Keratinocyte (primary cell): ENCODE results near the gene RELA. TPM values are rescaled to one million over a fixed set of nuclear protein-coding genes. Genes with fewer than 3 reads are reported as not detected.

Experiments
- DNase-seq: peaks from one replicate; pipeline ENCODE4 v3.0.0-alpha.2; 2011; ENCODE audit warnings: low read depth, missing footprints, low spot score
- FAIRE-seq: peaks from 2 replicates; lab custom pipeline; 2011; peaks lifted over from hg19 to GRCh38; lab: Jason Lieb, UNC
- H2AFZ ChIP-seq: 2 replicates; pipeline ENCODE4 v1.6.0; 2012; ENCODE audit warnings: low read length, control low read depth, inconsistent platforms; ENCODE audit not compliant: control insufficient read depth
- H3K27ac ChIP-seq: 2 replicates; pipeline ENCODE4 v1.5.1; 2011; ENCODE audit warnings: low read length; ENCODE audit not compliant: control insufficient read depth, insufficient read depth
- H3K27me3 ChIP-seq: 3 replicates; pipeline ENCODE4 v1.6.0; 2011; ENCODE audit warnings: low read length; ENCODE audit not compliant: control insufficient read depth, insufficient read depth; ENCODE audit errors: extremely low read depth
- H3K36me3 ChIP-seq, 2 experiments: 2 replicates in 1 of 2; 3 replicates in 1 of 2; pipeline ENCODE4 v1.5.1; 2011; ENCODE audit warnings: low read length in 2 of 2, mild to moderate bottlenecking in 1 of 2; ENCODE audit not compliant: control insufficient read depth in 2 of 2, insufficient read depth in 2 of 2; ENCODE audit errors: extremely low read depth in 1 of 2
- H3K4me1 ChIP-seq: 3 replicates; pipeline ENCODE4 v1.5.1; 2011; ENCODE audit warnings: low read length; ENCODE audit not compliant: control insufficient read depth, insufficient read depth; ENCODE audit errors: extremely low read depth
- H3K4me2 ChIP-seq: 3 replicates; pipeline ENCODE4 v1.6.0; 2011; ENCODE audit warnings: low read depth, low read length; ENCODE audit not compliant: control insufficient read depth, insufficient read depth; ENCODE audit errors: extremely low read depth
- H3K4me3 ChIP-seq, 3 experiments: fragments of 200-600 bp in 1 of 3; sonication (generic) in 1 of 3; 2 replicates in 2 of 3; 3 replicates in 1 of 3; pipeline ENCODE4 v1.5.1; 2011 to 2016; ENCODE audit warnings: low read length in 3 of 3, mild to moderate bottlenecking in 3 of 3, control low read depth in 2 of 3, inconsistent platforms in 1 of 3, low read depth in 1 of 3, mixed read lengths in 1 of 3, mixed run types in 1 of 3, moderate library complexity in 1 of 3; ENCODE audit not compliant: control insufficient read depth in 2 of 3, insufficient read depth in 2 of 3; ENCODE audit errors: extremely low read depth in 1 of 3
- H3K79me2 ChIP-seq: 2 replicates; pipeline ENCODE4 v1.6.0; 2012; ENCODE audit warnings: low read length; ENCODE audit not compliant: control insufficient read depth, insufficient read depth
- H3K9ac ChIP-seq: 3 replicates; pipeline ENCODE4 v1.6.0; 2011; ENCODE audit warnings: low read length; ENCODE audit not compliant: control insufficient read depth, insufficient read depth; ENCODE audit errors: extremely low read depth
- H3K9me1 ChIP-seq: 3 replicates; pipeline ENCODE4 v1.6.0; 2011; ENCODE audit warnings: low read length; ENCODE audit not compliant: control insufficient read depth, insufficient read depth; ENCODE audit errors: extremely low read depth
- H3K9me3 ChIP-seq: 2 replicates; pipeline ENCODE4 v1.5.1; 2012; ENCODE audit warnings: low read depth, low read length; ENCODE audit not compliant: control insufficient read depth
- H4K20me1 ChIP-seq: 3 replicates; pipeline ENCODE4 v1.6.0; 2011; ENCODE audit warnings: low read length; ENCODE audit not compliant: control insufficient read depth, insufficient read depth; ENCODE audit errors: extremely low read depth
- CTCF ChIP-seq, 3 experiments: IDR thresholded peaks in 1 of 3; conservative IDR thresholded peaks in 1 of 3; optimal IDR thresholded peaks in 1 of 3; 2 replicates in 2 of 3; 3 replicates in 1 of 3; pipeline versions ENCODE3 to v1.5.1; 2011; ENCODE audit warnings: low read length in 3 of 3, mild to moderate bottlenecking in 3 of 3, moderate library complexity in 2 of 3, control low read depth in 1 of 3, inconsistent platforms in 1 of 3; ENCODE audit not compliant: insufficient read depth in 2 of 3; ENCODE audit errors: extremely low read depth in 1 of 3
- EZH2 ChIP-seq: IDR thresholded peaks from one replicate; pipeline ENCODE4 v1.6.1; 2012; ENCODE audit warnings: inconsistent platforms, mild to moderate bottlenecking, low read length, moderate library complexity
- dilution Hi-C: fragments of 300-500 bp; cut with MboI; formaldehyde crosslinking; loops from one replicate; pipeline ENCODE4 v1.7.0; 2020; ENCODE audit warnings: low sequenced_read_pairs; ENCODE audit not compliant: extremely low pct_ligation_motif_present
- polyA minus RNA-seq, 3 experiments: library from RNA; depleted of rRNA, polyadenylated mRNA; stranded (reverse); fragments of >200 nt; gene quantifications; 1 replicate in 1 of 3; 2 replicates in 1 of 3; 3 replicates in 1 of 3; pipeline ENCODE4 v1.2.3, GENCODE V29; 2011
- polyA plus RNA-seq, 5 experiments: library from polyadenylated mRNA; depleted of rRNA in 3 of 5; stranded (reverse) in 3 of 5; stranded (forward) in 1 of 5; unstranded in 1 of 5; fragments of >200 nt; gene quantifications; 1 replicate in 1 of 5; 2 replicates in 3 of 5; 3 replicates in 1 of 5; pipeline versions ENCODE4 v1.2.1 to v1.2.3, GENCODE V29; 2011 to 2012; ENCODE audit warnings: missing spikeins in 2 of 5, low read depth in 1 of 5, low replicate concordance in 1 of 5

RELA gene
- 20.4 to 49.4 TPM (median 23.5 TPM) in 3 replicates for polyA plus RNA-seq
- 32.8 TPM for polyA plus RNA-seq (2011; ENCODE audit: low read depth)
- polyA plus RNA-seq (2011; cell fraction: cytosol; rRNA removed), result 29.6 and 40.9 TPM in 2 replicates
- 53.6 and 57.6 TPM in 2 replicates for polyA plus RNA-seq (2011; cell fraction: nucleus; rRNA removed)
- polyA plus RNA-seq (2012; ENCODE audit: low replicate concordance), result 55.0 and 57.5 TPM in 2 replicates
- 25.4 to 159 TPM (median 34.4 TPM) in 3 replicates for polyA minus RNA-seq
- polyA minus RNA-seq (2011; cell fraction: cytosol; rRNA and poly(A)+ RNA removed), result 29.5 TPM
- polyA minus RNA-seq (2011; cell fraction: nucleus; rRNA and poly(A)+ RNA removed), result 19.3 and 22.6 TPM in 2 replicates

- Histone ChIP-seq H2AFZ (peak within 1 kb of the TSS; percentile 93), H3K27ac (peak within 1 kb of the TSS; percentile 97), H3K4me1 (peaks cover 12% of the 10 kb centered on the region), H3K27me3 (no peaks in the 10 kb centered on the region), H3K9me3 (no peaks in the 10 kb centered on the region), H3K4me3 (peak within 1 kb of the TSS; percentile 70 to 98 (median 96)), H4K20me1 (no peaks in the 10 kb centered on the region), H3K9ac (peak within 1 kb of the TSS; percentile 97), H3K36me3 (peaks cover 28 to 30% of the 10 kb centered on the region in 2 experiments), H3K4me2 (peak within 1 kb of the TSS; percentile 97), H3K79me2 (peaks cover 23% of the 10 kb centered on the region), H3K9me1 (no peaks in the 10 kb centered on the region)
- no peak for TF ChIP-seq EZH2
- no peak for TF ChIP-seq CTCF (optimal IDR thresholded peaks at IDR 0.05 in 1 of 3, IDR thresholded peaks at IDR 0.05 in 1 of 3, conservative IDR thresholded peaks at IDR 0.05 in 1 of 3; ENCODE audit: extremely low read depth in 1 of 3, insufficient read depth in 2 of 3, low read length in 3 of 3)
- FAIRE-seq, result no peak
- no peak for DNase-seq
- dilution Hi-C loops, result no loop called here
Observed at GRCh38 chr11:65662799-65663638, at the start of gene RELA. Gene RELA (minus strand): TSS chr11:65662916. CDS start chr11:65662832, 84 bp downstream.

DNA sequence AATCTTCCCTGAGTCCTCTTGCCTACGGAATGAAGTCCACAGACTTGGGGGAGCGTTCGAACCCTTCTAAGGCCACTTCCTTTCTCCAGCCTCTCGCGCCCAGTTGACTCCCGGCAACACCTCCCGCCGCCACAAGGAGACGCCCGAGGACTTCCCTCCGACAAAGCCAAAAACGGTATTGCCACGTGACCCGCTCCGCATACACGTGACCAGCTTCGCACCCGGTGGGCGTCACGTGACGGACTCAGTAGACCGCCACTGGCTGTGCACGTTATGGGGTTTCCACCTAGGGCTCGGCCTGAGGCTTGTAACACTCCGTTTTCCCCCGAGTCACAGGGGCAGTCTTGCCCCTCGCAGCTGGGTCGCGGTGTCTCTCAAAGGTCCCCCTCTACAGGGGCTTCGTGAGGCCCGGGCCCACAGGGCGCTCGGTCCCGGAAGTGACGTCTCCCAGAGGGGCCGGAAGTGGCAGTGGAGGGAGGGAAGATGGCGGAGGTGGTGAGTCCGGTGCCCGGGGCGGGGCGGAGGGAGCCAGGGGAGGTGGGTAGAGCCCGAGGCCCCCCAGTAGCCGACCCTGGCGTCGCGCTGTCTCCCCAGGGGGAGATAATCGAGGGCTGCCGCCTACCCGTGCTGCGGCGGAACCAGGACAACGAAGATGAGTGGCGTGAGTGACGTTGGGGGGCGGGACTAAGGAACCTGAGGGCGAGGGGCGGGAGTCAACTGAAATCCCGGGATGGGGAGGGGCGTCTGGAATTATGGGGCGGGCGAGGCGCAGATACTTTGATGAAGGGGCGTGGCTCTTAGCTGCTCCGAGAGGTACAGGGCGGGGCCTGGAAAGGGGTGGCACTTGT is 49.3 kb upstream of the RELA start, which contains the start of gene KAT5:
Gene KAT5 (plus strand): TSS at position 468 of the 848 bp plus-strand sequence. CDS start 16 bp downstream, at position 484.
- no peaks in the 10 kb centered on the region for H4K20me1 ChIP-seq
- dilution Hi-C loops, result no loop called here
- H3K27me3 ChIP-seq, result no peaks in the 10 kb centered on the region
- H3K4me1 ChIP-seq, result peaks cover 5% of the 10 kb centered on the region
- H3K4me2 ChIP-seq, result peak within 1 kb of the TSS; percentile 85
- no peaks in the 10 kb centered on the region for H3K9me1 ChIP-seq
- TF ChIP-seq EZH2 (no peak), CTCF (optimal IDR thresholded peaks at IDR 0.05 in 1 of 3, IDR thresholded peaks at IDR 0.05 in 1 of 3, conservative IDR thresholded peaks at IDR 0.05 in 1 of 3; ENCODE audit: extremely low read depth in 1 of 3, insufficient read depth in 2 of 3, low read length in 3 of 3) (peak; percentile 95 to 98 (median 98))
- H3K9ac ChIP-seq, result peak within 1 kb of the TSS; percentile 94
- FAIRE-seq (peak; percentile 74), DNase-seq (peak; percentile 96)
- peaks cover 11% of the 10 kb centered on the region for H3K79me2 ChIP-seq
- H3K4me3 ChIP-seq, result peak within 1 kb of the TSS; percentile 66 to 75 (median 67)
- peak within 1 kb of the TSS; percentile 98 for H2AFZ ChIP-seq
- H3K27ac ChIP-seq, result peak within 1 kb of the TSS; percentile 99
- H3K36me3 ChIP-seq, result peaks cover 23 to 28% of the 10 kb centered on the region in 2 experiments
- H3K9me3 ChIP-seq, result no peaks in the 10 kb centered on the region
